GM18499 (cell line): ENCODE data around the gene HCFC1.

Experiments
- ATAC-seq: cut with Tn5 transposase; IDR thresholded peaks from one replicate; pipeline ENCODE4 v1.9.1; 2021; ENCODE audit warnings: moderate number of reproducible peaks; ENCODE audit not compliant: insufficient read depth, unreplicated experiment

Gene HCFC1

GRCh38 chrX:153909024-153909979 lies 62.3 kb downstream of the HCFC1 start:
- ATAC-seq, result no peak

GRCh38 chrX:153908219-153908860 lies 63.3 kb downstream of the HCFC1 start:
- no peak for ATAC-seq

- no peak for ATAC-seq
Observed at GRCh38 chrX:153907456-153907855, 64.2 kb downstream of the HCFC1 start.

- ATAC-seq, result no peak
Observed at GRCh38 chrX:153906126-153906917, 65.3 kb downstream of the HCFC1 start.

GRCh38 chrX:153905481-153906095 lies 66.0 kb downstream of the HCFC1 start:
- ATAC-seq, result no peak

- ATAC-seq, result no peak
Observed at GRCh38 chrX:153903991-153904957, 67.3 kb downstream of the HCFC1 start, which contains the start of gene AVPR2. Gene AVPR2 (plus strand): TSS chrX:153904673. CDS start chrX:153905146, 473 bp downstream.

- no peak for ATAC-seq
Observed at GRCh38 chrX:153903238-153903980, 68.2 kb downstream of the HCFC1 start.

- ATAC-seq, result no peak
Observed at GRCh38 chrX:153902385-153902784, 69.2 kb downstream of the HCFC1 start.

- ATAC-seq, result no peak
Observed at GRCh38 chrX:153901753-153902140, 69.9 kb downstream of the HCFC1 start.

GRCh38 chrX:153900831-153901752 lies 70.5 kb downstream of the HCFC1 start:
- peak; percentile 75 for ATAC-seq

GRCh38 chrX:153897899-153898298 lies 73.7 kb downstream of the HCFC1 start:
- ATAC-seq, result no peak
